KMS-11 (cell line): ENCODE data around the gene ZNF747.
A peak's percentile ranks its signal among the peaks of the same experiment; 100 is the strongest.

Experiments
- H2AFZ ChIP-seq: fragments of 200-600 bp; sonication (generic); 2 replicates; pipeline ENCODE4 v1.6.1; 2016; ENCODE audit warnings: antibody characterized with exemption, mixed run types, low read depth
- H3K27ac ChIP-seq: fragments of 200-600 bp; sonication (generic); 2 replicates; pipeline ENCODE4 v1.6.1; 2016; ENCODE audit warnings: mild to moderate bottlenecking, mixed run types
- H3K27me3 ChIP-seq: fragments of 200-600 bp; sonication (generic); 2 replicates; pipeline ENCODE4 v1.6.1; 2017; ENCODE audit warnings: mild to moderate bottlenecking, low read depth, mixed run types, moderate library complexity; ENCODE audit not compliant: insufficient read depth
- H3K36me3 ChIP-seq: fragments of 200-600 bp; sonication (generic); 2 replicates; pipeline ENCODE4 v1.6.1; 2017; ENCODE audit warnings: mild to moderate bottlenecking, mixed run types; ENCODE audit not compliant: insufficient read depth
- H3K4me1 ChIP-seq: fragments of 200-600 bp; sonication (generic); 2 replicates; pipeline ENCODE4 v1.6.1; 2016; ENCODE audit warnings: mild to moderate bottlenecking, low read depth, mixed run types; ENCODE audit not compliant: poor library complexity, severe bottlenecking
- H3K4me2 ChIP-seq: fragments of 200-600 bp; sonication (generic); 2 replicates; pipeline ENCODE4 v1.7.0; 2016; ENCODE audit warnings: mild to moderate bottlenecking, mixed run types
- H3K4me3 ChIP-seq: fragments of 200-600 bp; sonication (generic); IDR thresholded peaks from 2 replicates; pipeline ENCODE4 v1.6.1; 2017; ENCODE audit warnings: low read depth, low read length, mixed read lengths; ENCODE audit not compliant: insufficient read depth
- H3K79me2 ChIP-seq: fragments of 200-600 bp; sonication (generic); 2 replicates; pipeline ENCODE4 v1.6.1; 2016; ENCODE audit warnings: low read depth, mixed run types; ENCODE audit not compliant: insufficient read depth
- H3K9ac ChIP-seq: fragments of 200-600 bp; sonication (generic); 2 replicates; pipeline ENCODE4 v1.6.1; 2016; ENCODE audit warnings: mild to moderate bottlenecking, mixed run types
- H4K20me1 ChIP-seq: fragments of 200-600 bp; sonication (generic); 2 replicates; pipeline ENCODE4 v1.6.1; 2016; ENCODE audit warnings: mild to moderate bottlenecking, mixed run types; ENCODE audit not compliant: insufficient read depth
- CTCF ChIP-seq: fragments of 200-600 bp; sonication (generic); conservative IDR thresholded peaks from 2 replicates; pipeline ENCODE4 v1.6.1; 2017; ENCODE audit warnings: low read depth, mild to moderate bottlenecking, antibody characterized with exemption, low read length, moderate library complexity, mixed read lengths

ZNF747 gene

GRCh38 chr16:30526823-30527634, 7.6 kb downstream of the ZNF747 start:
- H3K79me2 ChIP-seq = no peaks in the 10 kb centered on the region
- no peaks in the 10 kb centered on the region for H4K20me1 ChIP-seq
- peak overlapping the region; percentile 94 for H3K9ac ChIP-seq
- H3K27me3 ChIP-seq = no peaks in the 10 kb centered on the region
- H3K4me2 ChIP-seq = peak overlapping the region; percentile 77
- H3K36me3 ChIP-seq = no peaks in the 10 kb centered on the region
- H3K4me1 ChIP-seq = peaks cover 13% of the 10 kb centered on the region
- no peak overlapping the region for H3K4me3 ChIP-seq
- H3K27ac ChIP-seq = peak overlapping the region; percentile 91
- peak overlapping the region; percentile 82 for H2AFZ ChIP-seq
- TF ChIP-seq CTCF = peak; percentile 32; the same call in 1 of the 2 replicates

- TF ChIP-seq CTCF = no peak
- Histone ChIP-seq H3K4me1 (peaks cover 13% of the 10 kb centered on the region), H3K9ac (peak within 1 kb of the TSS; percentile 94), H3K36me3 (no peaks in the 10 kb centered on the region), H4K20me1 (no peaks in the 10 kb centered on the region), H2AFZ (peak within 1 kb of the TSS; percentile 82), H3K79me2 (no peaks in the 10 kb centered on the region), H3K27ac (peak within 1 kb of the TSS; percentile 91), H3K27me3 (no peaks in the 10 kb centered on the region), H3K4me2 (peak within 1 kb of the TSS; percentile 66), H3K4me3 (no peak within 1 kb of the TSS)
Measured at GRCh38 chr16:30526137-30526822, 8.4 kb downstream of the ZNF747 start, which contains the start of gene ZNF768. TSS of gene ZNF768 (minus strand) at chr16:30526566. CDS start at chr16:30526413, 153 bp downstream.

- Histone ChIP-seq H3K9ac (peak overlapping the region; percentile 94; the same call in 1 of the 2 replicates), H3K4me1 (peaks cover 13% of the 10 kb centered on the region), H3K27me3 (no peaks in the 10 kb centered on the region), H3K4me3 (no peak overlapping the region), H2AFZ (peak overlapping the region; percentile 65), H3K4me2 (peak overlapping the region; percentile 66), H4K20me1 (no peaks in the 10 kb centered on the region), H3K36me3 (no peaks in the 10 kb centered on the region), H3K79me2 (no peaks in the 10 kb centered on the region), H3K27ac (no peak overlapping the region)
- no peak for TF ChIP-seq CTCF
Measured at GRCh38 chr16:30525844-30526136, 8.9 kb downstream of the ZNF747 start.

- no peak overlapping the region for H3K4me2 ChIP-seq
Measured at GRCh38 chr16:30524575-30525568, 9.8 kb downstream of the ZNF747 start.

More at GRCh38 chr16:30524575-30525568, 9.8 kb downstream of the ZNF747 start:
- no peak overlapping the region for H3K27ac ChIP-seq
- no peaks in the 10 kb centered on the region for H3K79me2 ChIP-seq
- TF ChIP-seq CTCF = no peak
- peaks cover 13% of the 10 kb centered on the region for H3K4me1 ChIP-seq
- no peaks in the 10 kb centered on the region for H3K27me3 ChIP-seq
- no peaks in the 10 kb centered on the region for H4K20me1 ChIP-seq
- no peak overlapping the region for H3K9ac ChIP-seq
- H3K36me3 ChIP-seq = no peaks in the 10 kb centered on the region
- H2AFZ ChIP-seq = no peak overlapping the region
- no peak overlapping the region for H3K4me3 ChIP-seq
